K562 (cell line): ENCODE results near the gene CABLES1. TPM values are rescaled to one million over a fixed set of nuclear protein-coding genes. Genes with fewer than 3 reads are reported as not detected.

ENCODE experiments used
- ATAC-seq: fragments of 200-7000 bp; cut with Tn5 transposase; 3 replicates; pipeline ENCODE4 v1.9.1; 2020; ENCODE audit warnings: moderate library complexity
- BruUV-seq: library from RNA; stranded (reverse); fragments of 400-500 nt; replicated peaks from 2 replicates; lab custom pipeline; 2021; lab: Mats Ljungman, UMichigan
- CTCF ChIA-PET: fragments of 300-600 bp; formaldehyde crosslinking; extraction: SDS; loops from one replicate; lab custom pipeline; 2021; ENCODE audit warnings: low intra/inter-chr PET ratio; lab: Yijun Ruan, JAX
- POLR2A ChIA-PET: fragments of 300-600, 350-650 bp; sonication (Branson Sonifier 250); formaldehyde crosslinking; extraction: SDS; loops from one replicate; lab custom pipeline; 2021; ENCODE audit warnings: antibody characterized with exemption, inconsistent platforms; lab: Yijun Ruan, JAX
- DNase-seq, 4 experiments: peaks; one replicate each; pipeline versions ENCODE4 v3.0.0 to v3.0.0-alpha.2; 2011 to 2018; ENCODE audit warnings: low spot score in 3 of 4, mixed read lengths in 3 of 4; ENCODE audit errors: extremely low read depth in 1 of 4
- FAIRE-seq: peaks from 2 replicates; lab custom pipeline; 2011; peaks lifted over from hg19 to GRCh38; lab: Jason Lieb, UNC
- H2AFZ ChIP-seq: 2 replicates; pipeline ENCODE4 v1.6.0; 2011; ENCODE audit warnings: low read depth, low read length, control low read depth, inconsistent platforms
- H3K27ac ChIP-seq: fragments of 200-600 bp; 3 replicates; pipeline ENCODE4 v1.8.0; 2011; ENCODE audit warnings: low read depth, mild to moderate bottlenecking, control low read depth, inconsistent platforms, low read length, moderate library complexity, mixed read lengths; ENCODE audit errors: extremely low read depth
- H3K27me3 ChIP-seq, 2 experiments: fragments of 300-600 bp in 1 of 2; 2 replicates in 1 of 2; 3 replicates in 1 of 2; pipeline versions ENCODE4 v1.6.0 to v1.8.0; 2011; ENCODE audit warnings: inconsistent platforms in 2 of 2, low read length in 2 of 2, mild to moderate bottlenecking in 1 of 2, mixed read lengths in 1 of 2, moderate library complexity in 1 of 2; ENCODE audit not compliant: control insufficient read depth in 2 of 2, insufficient read depth in 2 of 2
- H3K36me3 ChIP-seq: fragments of 300-600 bp; 3 replicates; pipeline ENCODE4 v1.8.0; 2011; ENCODE audit warnings: mild to moderate bottlenecking, low read length, inconsistent platforms; ENCODE audit not compliant: control insufficient read depth, insufficient read depth
- H3K4me1 ChIP-seq, 2 experiments: fragments of 200-600 bp in 1 of 2; replicated peaks in 1 of 2; 2 replicates in 1 of 2; 3 replicates in 1 of 2; pipeline versions ENCODE4 v1.5.1 to v1.8.0; 2011; ENCODE audit warnings: inconsistent platforms in 2 of 2, low read length in 2 of 2, mild to moderate bottlenecking in 1 of 2, mixed read lengths in 1 of 2, moderate library complexity in 1 of 2; ENCODE audit not compliant: control insufficient read depth in 2 of 2, insufficient read depth in 2 of 2
- H3K4me2 ChIP-seq: 2 replicates; pipeline ENCODE4 v1.6.1; 2011; ENCODE audit warnings: low read length, control low read depth, inconsistent platforms, mixed read lengths; ENCODE audit not compliant: insufficient read depth
- H3K4me3 ChIP-seq: fragments of 200-600 bp; sonication (generic), shearing (Covaris generic); 2 replicates; pipeline ENCODE4 v1.5.1; 2016; ENCODE audit warnings: control low read depth, inconsistent platforms
- H3K79me2 ChIP-seq: fragments of 200-600 bp; 3 replicates; pipeline ENCODE4 v1.8.0; 2011; ENCODE audit warnings: low read length, inconsistent platforms; ENCODE audit not compliant: control insufficient read depth, insufficient read depth
- H3K9ac ChIP-seq, 2 experiments: 2 replicates each; pipeline versions ENCODE4 v1.6.0 to v1.6.1; 2011; ENCODE audit warnings: low read depth in 2 of 2, low read length in 2 of 2, control low read depth in 1 of 2, inconsistent platforms in 1 of 2, mild to moderate bottlenecking in 1 of 2, mixed read lengths in 1 of 2; ENCODE audit not compliant: insufficient read depth in 1 of 2
- H3K9me1 ChIP-seq: one replicate; pipeline ENCODE4 v1.6.0; 2011; ENCODE audit warnings: inconsistent platforms, mild to moderate bottlenecking, low read length, moderate library complexity; ENCODE audit not compliant: control insufficient read depth, insufficient read depth
- H3K9me3 ChIP-seq: replicated peaks from 2 replicates; pipeline ENCODE4 v1.5.1; 2011; ENCODE audit warnings: low read depth, low read length, inconsistent platforms; ENCODE audit not compliant: control insufficient read depth, insufficient read depth
- H4K20me1 ChIP-seq: replicated peaks from 2 replicates; pipeline ENCODE4 v1.6.1; 2011; ENCODE audit warnings: low read length, inconsistent platforms, mixed read lengths; ENCODE audit not compliant: control insufficient read depth, insufficient read depth
- CSDE1 ChIP-seq, 2 experiments: fragments of 450-650 bp; IDR thresholded peaks; 2 replicates each; pipeline ENCODE4 v1.6.1; 2016; ENCODE audit warnings: mild to moderate bottlenecking in 1 of 2
- JUN ChIP-seq, 2 experiments: sonication (generic) in 1 of 2; formaldehyde crosslinking in 1 of 2; IDR thresholded peaks; 2 replicates each; pipeline versions ENCODE4 v1.6.1 to v1.8.0; 2012 to 2022; ENCODE audit warnings: borderline replicate concordance in 2 of 2, mild to moderate bottlenecking in 2 of 2, improper control_type of control experiment in 1 of 2, low read depth in 1 of 2, low read length in 1 of 2, missing genetic modification reagents in 1 of 2
- MTA1 ChIP-seq: fragments of 450-650 bp; IDR thresholded peaks from 2 replicates; pipeline ENCODE4 v1.6.1; 2017; ENCODE audit warnings: borderline replicate concordance
- ZNF277 ChIP-seq: fragments of 250-450 bp; sonication (Bioruptor Pico); IDR thresholded peaks from 2 replicates; pipeline ENCODE4 v1.8.0; 2022; ENCODE audit warnings: inconsistent platforms, mild to moderate bottlenecking, moderate library complexity, borderline replicate concordance
- WGBS: fragments of 100-300 bp; shearing (Covaris generic); methylation state at CpG from one replicate; pipeline ENCODE4 v1.1.6; 2016; ENCODE audit warnings: low coverage, mixed read lengths; ENCODE audit not compliant: insufficient coverage; ENCODE audit errors: missing lambda C conversion rate; 5-methylcytosine and 5-hydroxymethylcytosine counted together
- in situ Hi-C: fragments of 300-500 bp; cut with MboI; formaldehyde crosslinking; loops from 4 replicates; pipeline ENCODE4 v1.15.0; 2018; ENCODE audit warnings: inconsistent platforms, mixed read lengths
- intact Hi-C: fragments of 100-400 bp; cut with micrococcal nuclease; formaldehyde crosslinking; loops from 2 replicates; pipeline ENCODE4 v1.14.2; 2022
- polyA plus RNA-seq, 8 experiments: library from polyadenylated mRNA; depleted of rRNA in 4 of 8; stranded (reverse) in 5 of 8; unstranded in 3 of 8; fragments of >200 nt; fragmentation: Nextera tagmentation in 2 of 8; fragmentation: Illumina TruSeq in 1 of 8; extraction: Ambion mirVana in 2 of 8; extraction: Trizol in 1 of 8; gene quantifications; 2 replicates each; pipeline versions ENCODE4 v1.2.1 to v1.2.3, GENCODE V29; 2011 to 2014; ENCODE audit warnings: inconsistent platforms in 1 of 8, missing spikeins in 1 of 8
- total RNA-seq, 7 experiments: library from RNA; depleted of rRNA in 6 of 7; stranded (reverse); fragments of >200 nt in 6 of 7; fragmentation: Illumina TruSeq in 2 of 7; extraction: Trizol in 2 of 7; gene quantifications; 2 replicates each; pipeline versions ENCODE4 v1.2.1 to v1.2.3, GENCODE V29; 2011 to 2021; ENCODE audit warnings: low replicate concordance in 1 of 7
- TF ChIP-seq, protein P1 (sequence below): IDR thresholded peaks from 2 replicates; pipeline ENCODE4 v1.6.1; 2011; ENCODE audit warnings: borderline replicate concordance, low read depth, mild to moderate bottlenecking, moderate library complexity, low read length; ENCODE audit not compliant: insufficient read depth, poor library complexity, severe bottlenecking

The CABLES1 gene
- total and polyA plus RNA-seq, 9 of the 15 experiments (the other 6 are each of a cell fraction or from before 2014, with no cell fraction given): 0.04 to 0.10 (median 0.06) TPM; not detected in 3

DNA sequence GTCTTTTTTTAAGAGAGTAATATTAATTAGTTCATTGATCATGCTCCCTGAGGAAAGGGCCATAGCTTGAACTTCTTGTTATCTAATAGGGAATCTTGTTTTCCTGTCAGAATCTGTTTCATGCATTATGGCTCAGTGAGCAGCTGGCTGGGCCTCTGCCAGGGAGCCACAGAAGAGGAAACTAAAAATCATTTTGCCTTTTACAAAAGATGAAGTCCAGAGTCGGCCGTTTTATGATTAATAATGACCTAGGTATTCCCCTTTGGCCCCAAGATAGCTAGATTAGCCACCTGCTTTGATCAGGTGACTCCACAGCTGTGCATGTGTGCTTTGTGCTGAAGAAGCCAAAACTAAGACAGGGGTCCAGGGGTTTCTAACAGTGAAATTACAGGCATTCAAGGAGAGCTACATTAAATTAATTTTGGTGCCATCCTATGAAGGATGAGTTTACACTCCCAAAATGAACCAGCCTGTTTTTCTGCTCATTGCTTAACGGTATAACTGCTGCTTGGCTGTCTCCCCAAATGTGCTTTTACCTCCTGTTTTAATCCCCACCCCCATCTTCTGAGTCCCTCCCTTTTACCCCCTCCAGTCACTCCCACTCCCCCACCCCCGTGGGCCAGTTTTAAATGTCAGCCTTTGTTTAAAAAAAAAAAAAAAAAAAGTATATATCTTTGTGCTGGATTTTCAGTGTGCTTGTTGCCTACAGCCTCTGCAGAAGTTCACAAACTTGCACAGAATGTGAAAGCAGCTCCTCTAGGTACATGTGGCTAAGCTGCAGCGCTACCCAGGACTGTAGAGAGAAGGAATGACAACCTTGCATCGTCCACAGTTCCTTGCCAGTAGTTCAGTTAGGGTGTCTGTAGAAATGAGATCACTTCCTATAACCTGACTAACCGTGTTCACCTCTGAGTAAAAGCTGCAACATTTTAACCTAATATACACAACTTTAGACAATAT lies 93.1 kb downstream of the CABLES1 start:
- no TSS peak for BruUV-seq
- Histone ChIP-seq H3K9me3 (no peaks in the 10 kb centered on the region), H3K9me1 (no peaks in the 10 kb centered on the region), H3K27ac (no peak overlapping the region), H2AFZ (no peak overlapping the region), H4K20me1 (no peaks in the 10 kb centered on the region), H3K27me3 (peaks cover 56% of the 10 kb centered on the region in 2 experiments), H3K4me2 (no peak overlapping the region), H3K79me2 (no peaks in the 10 kb centered on the region), H3K36me3 (no peaks in the 10 kb centered on the region)
- no peak for DNase-seq
- TF ChIP-seq JUN (IDR thresholded peaks at IDR 0.05; ENCODE audit: borderline replicate concordance, low read depth, low read length) (no peak), JUN (CRISPR knock-in tag; IDR thresholded peaks at IDR 0.05; ENCODE audit: borderline replicate concordance) (no peak), CSDE1 (IDR thresholded peaks at IDR 0.05) (no peak), MTA1 (no peak), ZNF277 (CRISPR knock-in tag) (no peak)
- TF ChIP-seq, protein P1, sequence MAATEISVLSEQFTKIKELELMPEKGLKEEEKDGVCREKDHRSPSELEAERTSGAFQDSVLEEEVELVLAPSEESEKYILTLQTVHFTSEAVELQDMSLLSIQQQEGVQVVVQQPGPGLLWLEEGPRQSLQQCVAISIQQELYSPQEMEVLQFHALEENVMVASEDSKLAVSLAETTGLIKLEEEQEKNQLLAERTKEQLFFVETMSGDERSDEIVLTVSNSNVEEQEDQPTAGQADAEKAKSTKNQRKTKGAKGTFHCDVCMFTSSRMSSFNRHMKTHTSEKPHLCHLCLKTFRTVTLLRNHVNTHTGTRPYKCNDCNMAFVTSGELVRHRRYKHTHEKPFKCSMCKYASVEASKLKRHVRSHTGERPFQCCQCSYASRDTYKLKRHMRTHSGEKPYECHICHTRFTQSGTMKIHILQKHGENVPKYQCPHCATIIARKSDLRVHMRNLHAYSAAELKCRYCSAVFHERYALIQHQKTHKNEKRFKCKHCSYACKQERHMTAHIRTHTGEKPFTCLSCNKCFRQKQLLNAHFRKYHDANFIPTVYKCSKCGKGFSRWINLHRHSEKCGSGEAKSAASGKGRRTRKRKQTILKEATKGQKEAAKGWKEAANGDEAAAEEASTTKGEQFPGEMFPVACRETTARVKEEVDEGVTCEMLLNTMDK: no peak
- TF ChIP-seq, all 486 proteins: peak for 0
- ChIA-PET CTCF (no interaction called here), POLR2A (interaction anchor here (0.7 to 1.5 kb wide), 6 partner anchors 8 to 1401 kb away, joined by 3 to 5 read pairs (median 3); no protein-coding TSS in a partner anchor)
- ATAC-seq (no peak), FAIRE-seq (no peak)
- intact Hi-C loops: no loop called here
- WGBS: 2% methylated on average over 6 of the region's 7 CpGs
- Histone ChIP-seq H3K4me3 (no peak overlapping the region), H3K4me1 (peaks cover 0 to 6% of the 10 kb centered on the region in 2 experiments; a peak in 1 of 5 replicates), H3K9ac (no peak overlapping the region)
- in situ Hi-C loops: no loop called here
